Measurements from ENCODE around the gene PTPRN2. TPM values are rescaled to one million over a fixed set of nuclear protein-coding genes. Genes with fewer than 3 reads are reported as not detected.

The PTPRN2 gene
- total and polyA plus RNA-seq, 2 donors (not counting 1 experiment from before 2014, with no cell fraction given): 0.54 to 1.2 TPM

DNA sequence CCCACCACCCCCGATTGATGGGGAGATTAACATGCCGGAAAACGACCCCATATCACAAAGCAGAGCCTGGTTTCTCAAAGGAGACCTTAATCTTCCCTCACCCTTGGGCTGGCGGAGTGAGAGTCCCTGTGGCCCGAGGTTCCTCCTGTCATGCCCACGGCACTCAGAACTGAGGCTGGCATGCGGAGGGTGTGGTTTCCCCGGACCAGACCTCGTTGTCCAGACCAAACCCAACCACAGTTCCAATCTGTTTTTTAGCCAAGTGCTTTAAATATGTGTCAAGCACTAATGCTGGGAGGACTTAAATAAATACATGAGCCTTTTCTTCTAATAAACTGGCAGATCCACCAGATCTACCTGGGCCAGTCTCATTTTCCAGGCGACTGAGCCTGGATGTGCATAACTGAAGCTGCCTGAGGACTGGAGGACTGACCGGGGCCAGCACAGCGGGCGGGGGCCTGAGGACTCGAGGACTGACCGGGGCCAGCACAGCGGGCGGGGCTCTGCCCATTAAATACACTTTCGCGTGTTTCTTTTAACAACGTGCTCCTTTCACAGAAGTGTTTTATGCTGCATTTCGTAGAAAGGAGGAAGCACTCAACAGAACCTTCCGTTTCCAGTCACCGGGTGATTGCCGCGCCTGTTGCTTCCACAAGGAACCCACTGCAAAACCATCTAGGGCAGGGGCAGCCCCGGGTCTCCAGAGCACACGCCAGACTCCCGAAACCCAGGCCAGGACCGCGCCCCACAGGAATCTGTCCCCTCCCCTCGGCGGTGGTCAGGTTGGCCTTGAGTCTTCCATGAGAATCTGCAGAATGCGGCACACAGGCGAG is 334.6 kb downstream of the PTPRN2 start:
- Histone ChIP-seq H2AFZ (ENCODE audit: low read length) (no peak overlapping the region), H3K79me2 (ENCODE audit: control insufficient read depth, insufficient read depth, low read length) (no peaks in the 10 kb centered on the region), H3K4me2 (ENCODE audit: extremely low read depth, insufficient read depth, low read length) (no peak overlapping the region), H4K20me1 (ENCODE audit: control insufficient read depth, extremely low read depth, insufficient read depth, low read length) (no peaks in the 10 kb centered on the region), H3K27me3 (ENCODE audit: control insufficient read depth, insufficient read depth, low read length) (no peaks in the 10 kb centered on the region), H3K9me3 (ENCODE audit: control insufficient read depth, insufficient read depth, low read depth, low read length) (peaks cover 8% of the 10 kb centered on the region), H3K36me3 (ENCODE audit: control insufficient read depth, insufficient read depth, low read length) (no peaks in the 10 kb centered on the region), H3K27ac (ENCODE audit: insufficient read depth, low read length) (no peak overlapping the region), H3K4me3 (replicated peaks in 1 of 4; ENCODE audit: control extremely low read depth in 1 of 4, insufficient read depth in 1 of 4, low read depth in 3 of 4, low read length in 4 of 4) (no peak overlapping the region), H3K4me1 (ENCODE audit: control insufficient read depth, extremely low read depth, insufficient read depth, low read length) (no peaks in the 10 kb centered on the region), H3K9ac (ENCODE audit: insufficient read depth, low read length) (no peak overlapping the region)
- no peak for DNase-seq (ENCODE audit: low read depth in 2 of 2)
- no peak for TF ChIP-seq EZH2 (IDR thresholded peaks at IDR 0.05; ENCODE audit: low read length, missing control alignments)
- TF ChIP-seq, protein P1, sequence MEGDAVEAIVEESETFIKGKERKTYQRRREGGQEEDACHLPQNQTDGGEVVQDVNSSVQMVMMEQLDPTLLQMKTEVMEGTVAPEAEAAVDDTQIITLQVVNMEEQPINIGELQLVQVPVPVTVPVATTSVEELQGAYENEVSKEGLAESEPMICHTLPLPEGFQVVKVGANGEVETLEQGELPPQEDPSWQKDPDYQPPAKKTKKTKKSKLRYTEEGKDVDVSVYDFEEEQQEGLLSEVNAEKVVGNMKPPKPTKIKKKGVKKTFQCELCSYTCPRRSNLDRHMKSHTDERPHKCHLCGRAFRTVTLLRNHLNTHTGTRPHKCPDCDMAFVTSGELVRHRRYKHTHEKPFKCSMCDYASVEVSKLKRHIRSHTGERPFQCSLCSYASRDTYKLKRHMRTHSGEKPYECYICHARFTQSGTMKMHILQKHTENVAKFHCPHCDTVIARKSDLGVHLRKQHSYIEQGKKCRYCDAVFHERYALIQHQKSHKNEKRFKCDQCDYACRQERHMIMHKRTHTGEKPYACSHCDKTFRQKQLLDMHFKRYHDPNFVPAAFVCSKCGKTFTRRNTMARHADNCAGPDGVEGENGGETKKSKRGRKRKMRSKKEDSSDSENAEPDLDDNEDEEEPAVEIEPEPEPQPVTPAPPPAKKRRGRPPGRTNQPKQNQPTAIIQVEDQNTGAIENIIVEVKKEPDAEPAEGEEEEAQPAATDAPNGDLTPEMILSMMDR (conservative IDR thresholded peaks at IDR 0.05 in 1 of 2, IDR thresholded peaks at IDR 0.05 in 1 of 2; ENCODE audit: low read depth in 1 of 2, low read length in 2 of 2): no peak

DNA sequence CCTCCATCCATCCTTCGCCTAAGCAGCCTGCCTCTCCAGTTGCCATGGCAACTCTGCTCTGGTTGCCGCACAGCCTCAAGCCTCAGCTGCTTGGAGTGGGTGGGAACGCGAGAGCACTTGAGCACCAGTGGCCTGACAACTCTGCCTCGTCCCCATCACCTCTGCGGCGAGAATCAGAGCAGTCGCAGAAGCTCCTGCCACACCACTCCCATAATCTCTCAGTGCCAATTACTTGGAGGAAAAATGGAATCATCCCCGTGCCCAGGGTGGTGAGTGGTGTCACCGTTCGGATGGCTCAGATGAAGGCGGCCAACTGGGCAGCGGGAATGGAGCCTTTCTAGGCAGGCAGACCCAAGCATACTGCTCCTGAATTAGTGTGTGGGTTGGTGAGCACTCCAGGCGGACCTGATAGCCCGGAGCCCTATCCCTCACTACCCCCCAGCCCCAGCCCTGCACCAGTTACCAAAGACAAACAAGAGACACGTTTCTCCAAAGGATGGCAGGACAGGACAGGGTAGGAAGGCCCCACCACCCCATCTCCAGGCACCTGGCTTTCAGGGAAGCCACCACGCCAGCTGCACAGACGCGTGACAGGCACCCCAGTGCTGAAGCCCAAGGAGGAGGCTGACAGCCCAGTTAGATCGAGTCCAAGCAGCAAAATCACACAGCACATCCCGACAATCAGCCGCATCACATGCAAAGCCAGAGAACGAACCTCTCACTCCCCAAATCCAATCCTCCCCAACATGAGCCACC is 335.4 kb downstream of the PTPRN2 start:
- Histone ChIP-seq H3K9me3 (ENCODE audit: control insufficient read depth, insufficient read depth, low read depth, low read length) (peaks cover 8% of the 10 kb centered on the region), H3K4me3 (replicated peaks in 1 of 4; ENCODE audit: control extremely low read depth in 1 of 4, insufficient read depth in 1 of 4, low read depth in 3 of 4, low read length in 4 of 4) (no peak overlapping the region), H3K27ac (ENCODE audit: insufficient read depth, low read length) (no peak overlapping the region), H3K4me2 (ENCODE audit: extremely low read depth, insufficient read depth, low read length) (no peak overlapping the region), H3K9ac (ENCODE audit: insufficient read depth, low read length) (no peak overlapping the region), H3K27me3 (ENCODE audit: control insufficient read depth, insufficient read depth, low read length) (no peaks in the 10 kb centered on the region), H3K79me2 (ENCODE audit: control insufficient read depth, insufficient read depth, low read length) (no peaks in the 10 kb centered on the region), H3K36me3 (ENCODE audit: control insufficient read depth, insufficient read depth, low read length) (no peaks in the 10 kb centered on the region), H3K4me1 (ENCODE audit: control insufficient read depth, extremely low read depth, insufficient read depth, low read length) (no peaks in the 10 kb centered on the region), H2AFZ (ENCODE audit: low read length) (no peak overlapping the region), H4K20me1 (ENCODE audit: control insufficient read depth, extremely low read depth, insufficient read depth, low read length) (no peaks in the 10 kb centered on the region)
- DNase-seq (ENCODE audit: low read depth in 2 of 2): no peak
- TF ChIP-seq EZH2 (IDR thresholded peaks at IDR 0.05; ENCODE audit: low read length, missing control alignments): no peak
- TF ChIP-seq, protein P1 (conservative IDR thresholded peaks at IDR 0.05 in 1 of 2, IDR thresholded peaks at IDR 0.05 in 1 of 2; ENCODE audit: low read depth in 1 of 2, low read length in 2 of 2): no peak

Data from fibroblast of lung (primary cell).